Astrocyte of the hippocampus (primary cell): ENCODE data around the gene C2orf66.

ENCODE experiments used
- DNase-seq: peaks from one replicate; pipeline ENCODE4 v3.0.0; 2011; ENCODE audit warnings: low read depth, low spot score

The C2orf66 gene

GRCh38 chr2:196809260-196809659 is at the start of gene C2orf66:
Gene C2orf66 (minus strand): TSS chr2:196809355. CDS start chr2:196809336, 19 bp downstream.
- DNase-seq: no peak

GRCh38 chr2:196854629-196855028 is 45.5 kb upstream of the C2orf66 start:
- no peak for DNase-seq

GRCh38 chr2:196853301-196854087 is 44.3 kb upstream of the C2orf66 start:
- no peak for DNase-seq

- DNase-seq: peak; percentile 2
Observed at GRCh38 chr2:196851088-196851487, 41.9 kb upstream of the C2orf66 start.

GRCh38 chr2:196849895-196850294 is 40.7 kb upstream of the C2orf66 start:
- DNase-seq: peak; percentile 59

- no peak for DNase-seq
Observed at GRCh38 chr2:196846295-196846694, 37.1 kb upstream of the C2orf66 start.

- no peak for DNase-seq
Observed at GRCh38 chr2:196845371-196845770, 36.2 kb upstream of the C2orf66 start.

GRCh38 chr2:196840171-196840570 is 31.0 kb upstream of the C2orf66 start:
- peak; percentile 3 for DNase-seq

DNA sequence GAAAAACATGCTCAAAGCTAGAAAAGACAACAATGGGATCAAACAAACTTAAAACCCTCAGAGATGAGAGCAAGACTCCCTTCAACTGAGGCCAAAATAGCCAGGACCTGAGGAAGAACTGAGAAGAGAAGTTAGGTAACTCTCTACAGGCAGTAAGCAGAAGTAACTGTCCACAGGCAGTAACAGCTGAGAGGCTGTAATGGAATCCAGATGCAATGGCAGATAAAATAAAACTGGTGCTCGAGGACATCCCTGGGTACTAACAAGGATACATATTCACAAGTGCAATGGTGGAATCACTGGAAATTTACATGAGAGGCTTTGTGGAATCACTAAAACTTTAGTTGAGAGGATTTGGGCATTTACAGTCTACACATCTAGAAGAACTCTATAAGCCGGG is 30.4 kb upstream of the C2orf66 start:
- no peak for DNase-seq

- DNase-seq: no peak
Observed at GRCh38 chr2:196836440-196836839, 27.3 kb upstream of the C2orf66 start.

GRCh38 chr2:196830701-196831100 is 21.5 kb upstream of the C2orf66 start:
- DNase-seq: no peak

- DNase-seq: no peak
Observed at GRCh38 chr2:196827356-196827755, 18.2 kb upstream of the C2orf66 start.

DNA sequence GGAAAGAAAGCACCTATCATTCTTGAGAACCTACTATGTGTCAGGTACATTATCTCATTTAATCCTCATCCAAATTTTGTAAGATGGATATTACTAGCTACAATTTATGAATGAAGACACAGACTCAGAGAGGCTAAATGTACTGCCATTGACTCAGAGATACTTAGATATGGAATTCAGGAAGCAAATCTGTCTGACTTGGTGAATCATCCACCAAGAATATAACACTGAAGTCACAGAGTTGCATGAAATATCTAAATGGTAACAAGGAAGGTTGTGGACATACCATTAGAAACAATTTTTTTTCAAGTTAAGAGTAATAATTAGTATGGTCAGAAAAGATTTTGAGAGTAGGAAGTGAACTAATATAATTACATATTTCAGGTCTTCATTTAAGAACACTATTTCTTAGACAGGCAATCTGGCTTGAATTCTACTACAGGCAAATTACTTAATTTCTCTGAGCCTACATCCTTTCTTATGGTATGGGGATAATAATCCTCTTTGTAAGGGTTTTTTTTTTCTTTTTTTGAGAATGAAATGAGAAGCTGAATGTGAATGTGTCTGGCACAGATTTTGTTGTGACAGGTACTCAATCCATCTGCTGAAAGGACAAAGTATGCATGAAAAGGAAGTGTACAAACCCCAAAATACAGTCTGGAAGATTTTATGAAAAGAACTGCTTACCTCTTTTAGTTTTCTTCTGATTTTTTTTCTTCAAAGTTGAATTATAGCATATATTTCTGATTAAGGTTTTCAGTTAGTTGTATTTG is 14.8 kb upstream of the C2orf66 start:
- peak; percentile 56 for DNase-seq

- DNase-seq: no peak
Observed at GRCh38 chr2:196821195-196821594, 12.0 kb upstream of the C2orf66 start.

GRCh38 chr2:196808083-196808665 is 981 bp downstream of the C2orf66 start:
- DNase-seq: no peak

DNA sequence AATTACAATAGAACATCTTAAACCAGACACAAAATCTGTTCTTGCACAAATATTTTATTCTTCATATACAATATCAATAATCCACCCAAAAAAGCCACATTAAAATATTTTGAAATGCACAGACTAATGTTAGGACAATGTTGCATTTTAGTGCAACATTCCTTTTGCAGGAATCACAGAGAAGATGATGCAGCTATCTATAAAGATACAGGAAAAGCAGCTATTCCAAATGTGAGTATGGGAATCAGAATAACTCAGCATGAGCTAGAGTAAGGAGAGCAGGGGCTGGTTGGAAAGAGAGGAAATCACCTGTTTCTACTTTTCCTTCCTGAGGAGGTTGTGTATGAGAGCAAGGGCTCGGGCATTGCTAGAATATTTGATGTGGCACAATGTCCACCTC is 4.8 kb downstream of the C2orf66 start:
- DNase-seq: no peak

- no peak for DNase-seq
Observed at GRCh38 chr2:196802401-196802800, 6.8 kb downstream of the C2orf66 start.

DNA sequence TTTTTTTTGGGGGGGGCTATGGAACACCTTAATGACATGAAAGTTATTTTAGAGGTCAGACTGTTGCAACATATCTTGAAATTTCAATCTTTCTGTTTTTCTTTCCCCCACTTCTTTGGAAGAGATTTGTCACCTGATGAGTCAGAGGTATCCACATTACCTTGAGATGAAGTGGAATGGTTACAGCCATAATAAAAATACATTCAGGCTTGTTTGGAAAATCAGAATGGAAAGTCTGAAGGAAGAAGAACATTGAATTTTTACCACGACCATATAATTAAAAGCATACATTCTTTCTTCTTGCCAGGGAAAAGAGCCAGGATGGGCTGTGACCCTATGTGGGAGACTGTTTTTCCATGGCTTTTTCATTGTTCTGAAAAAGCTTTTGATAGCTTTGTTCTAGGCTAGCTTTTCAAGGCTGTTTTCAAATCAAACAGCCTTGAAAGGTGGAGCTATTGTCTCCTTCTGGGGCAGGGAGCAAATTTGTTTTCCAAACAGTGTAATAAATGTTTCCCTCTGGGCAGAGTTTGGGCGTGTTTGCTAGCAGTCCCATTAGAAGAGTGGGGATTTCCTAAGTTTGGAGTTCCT is 7.4 kb downstream of the C2orf66 start:
- DNase-seq: peak; percentile 35

DNA sequence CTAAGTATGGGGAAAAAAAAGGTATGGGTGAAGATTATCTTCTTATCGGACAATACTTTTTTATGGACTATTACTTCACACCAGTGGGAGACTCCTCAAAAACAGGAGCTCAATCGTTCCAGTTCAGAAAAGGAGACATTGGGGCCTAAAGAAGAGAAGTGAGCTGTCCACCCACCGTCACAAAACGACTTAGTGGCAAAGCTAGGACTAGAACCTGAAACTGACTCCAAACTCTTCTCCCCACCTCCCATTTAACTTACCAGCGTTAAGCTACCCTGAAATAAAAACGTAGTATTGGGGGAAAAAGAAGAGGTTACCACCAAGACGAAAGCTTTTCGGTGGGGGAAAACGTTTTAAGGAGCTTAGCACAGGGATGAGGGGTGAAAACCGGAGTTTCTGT is 10.2 kb downstream of the C2orf66 start:
- DNase-seq: no peak

DNA sequence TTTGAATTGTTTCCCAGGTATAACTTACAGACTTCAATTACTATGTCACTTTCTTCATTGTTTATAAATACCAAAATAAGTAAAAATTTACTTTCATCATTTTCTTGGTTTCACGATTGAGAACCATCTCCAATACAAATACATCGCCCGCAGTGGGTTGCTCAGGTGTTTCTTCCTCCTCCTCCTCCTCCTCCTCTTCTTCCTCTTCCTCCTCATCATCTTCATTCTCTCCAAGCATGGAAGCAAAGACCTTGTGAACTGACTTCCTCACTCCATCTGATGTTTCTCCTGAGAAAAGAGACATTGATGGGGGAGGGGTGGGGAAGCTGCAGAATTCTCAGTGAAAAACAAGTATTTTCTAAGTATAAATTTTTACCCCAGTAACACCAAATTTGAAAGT is 16.3 kb downstream of the C2orf66 start:
- no peak for DNase-seq

DNA sequence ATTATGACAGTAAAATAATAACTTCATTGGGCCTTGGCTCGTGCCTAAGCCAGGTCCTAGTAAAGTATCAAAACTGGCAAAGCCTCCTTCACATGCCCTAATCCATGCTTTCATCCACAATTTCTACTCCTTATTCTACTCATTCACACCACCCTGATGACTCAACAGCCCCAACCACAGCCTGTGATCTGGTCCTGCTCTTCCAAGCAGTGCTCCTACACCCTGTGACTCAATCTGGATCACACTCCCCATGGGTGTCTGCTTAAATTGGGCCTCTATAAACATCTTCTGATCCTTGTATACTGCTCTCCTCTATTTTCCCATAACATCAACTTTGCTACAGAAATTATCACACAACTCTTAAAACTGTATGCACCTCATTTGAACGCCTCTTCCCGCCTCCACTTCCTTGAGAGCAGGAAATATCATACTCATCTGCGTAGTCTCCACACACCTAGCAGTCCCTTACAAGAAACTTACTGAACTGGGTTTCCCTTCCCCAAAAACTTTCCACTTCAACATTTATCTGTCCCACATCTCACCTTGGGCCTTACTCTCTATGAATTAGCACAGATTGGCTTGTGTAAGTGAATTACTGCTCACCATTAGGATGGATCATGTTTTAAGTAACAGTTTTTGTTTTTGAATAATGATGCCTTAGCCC is 25.6 kb downstream of the C2orf66 start:
- DNase-seq: peak; percentile 31

DNA sequence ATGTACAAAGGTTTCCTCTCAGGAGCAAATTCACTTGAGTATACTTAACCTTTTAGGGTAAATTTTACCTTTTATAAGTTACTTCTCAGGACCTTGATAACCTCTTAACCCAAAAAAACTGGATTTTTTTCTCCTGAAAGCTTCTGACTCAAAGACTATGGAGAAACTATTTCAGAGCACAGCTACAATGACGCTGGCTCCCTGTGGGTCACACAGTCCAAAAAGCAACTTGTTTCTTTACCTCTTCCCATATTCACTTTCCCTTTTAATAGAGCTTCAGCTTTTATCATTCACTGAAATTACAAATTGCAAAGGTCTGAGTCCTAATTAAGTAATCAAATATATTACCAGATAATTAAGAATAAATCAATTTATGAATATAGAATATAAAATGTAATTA is 42.1 kb downstream of the C2orf66 start:
- no peak for DNase-seq
